ENCODE results near the gene LHX5. TPM values are rescaled to one million over a fixed set of nuclear protein-coding genes. Genes with fewer than 3 reads are reported as not detected.

The LHX5 gene
- total RNA-seq, 1 experiment from 2014 or later = 1.9 TPM

DNA sequence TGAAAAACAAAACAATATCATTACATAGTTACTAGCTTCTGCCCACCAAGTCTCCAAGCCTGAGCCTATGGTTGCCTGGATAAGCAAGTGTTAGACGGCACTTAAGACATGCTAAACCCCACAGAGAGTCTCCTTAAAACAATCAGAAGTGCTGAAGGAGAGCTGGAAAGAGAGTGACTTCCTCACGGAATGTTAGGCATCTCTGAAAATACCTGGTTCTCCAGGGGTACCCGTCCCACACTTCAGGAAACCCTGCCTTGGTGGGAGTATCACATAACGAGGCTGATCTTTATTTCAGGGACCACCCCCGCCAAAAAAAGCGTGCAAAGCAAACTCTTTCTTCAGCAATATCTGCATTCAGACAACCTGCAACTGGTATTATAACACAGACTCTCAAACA, 18.3 kb downstream of the LHX5 start:
- H2BK5ac ChIP-seq (ENCODE audit: insufficient read length, low read length) = no peak overlapping the region
- Mint-ChIP-seq H3K27me3 (ENCODE audit: low read depth) (peaks cover 21% of the 10 kb centered on the region), H3K4me1 (peaks cover 9 to 16% of the 10 kb centered on the region in 2 experiments), H3K9me3 (no peaks in the 10 kb centered on the region), H3K27ac (no peak overlapping the region; a peak in 3 of 7 replicates), H3K4me3 (peak overlapping the region in 1 of 2 experiments; percentile 35; a peak in 1 of 5 replicates), H3K36me3 (ENCODE audit: insufficient read depth in 1 of 3, low read depth in 3 of 3) (no peaks in the 10 kb centered on the region)
- H2AK5ac ChIP-seq (ENCODE audit: insufficient read length, low read length) = no peak overlapping the region
- H3K79me2 ChIP-seq (ENCODE audit: insufficient read depth, low read length) = no peaks in the 10 kb centered on the region
- H4K5ac ChIP-seq (ENCODE audit: insufficient read length, low read depth, low read length) = no peak overlapping the region
- no peaks in the 10 kb centered on the region for H3K27me3 ChIP-seq (ENCODE audit: insufficient read depth, low read length)
- no peak overlapping the region for H3K14ac ChIP-seq (ENCODE audit: insufficient read depth, low read length)
- no peak overlapping the region for H3K9ac ChIP-seq (ENCODE audit: extremely low read depth, insufficient read length, low read length)
- no peak overlapping the region for H2BK20ac ChIP-seq (ENCODE audit: low read depth, low read length, poor library complexity, severe bottlenecking)
- WGBS (ENCODE audit: extremely low coverage, insufficient read length, low lambda C conversion rate) = no CpG with 5 or more reads among the region's 6 CpGs
- no peaks in the 10 kb centered on the region for H3K79me1 ChIP-seq (ENCODE audit: insufficient read depth, low read depth, low read length, poor library complexity, severe bottlenecking)
- no peak for DNase-seq
- H3K4me2 ChIP-seq (ENCODE audit: insufficient read depth, insufficient read length, low read length) = no peak overlapping the region
- H3T11ph ChIP-seq (ENCODE audit: low read length) = no peak overlapping the region
- H4K8ac ChIP-seq (replicated peaks; ENCODE audit: insufficient read length, low read depth, low read length) = no peak overlapping the region
- peaks cover 2% of the 10 kb centered on the region; the same call in 1 of the 2 replicates for H3K4me1 ChIP-seq (ENCODE audit: insufficient read depth, low read length)
- H2BK15ac ChIP-seq (ENCODE audit: low read depth, low read length) = no peak overlapping the region
- H3K4ac ChIP-seq (ENCODE audit: low read depth, low read length) = no peak overlapping the region
- no peak overlapping the region for H4K91ac ChIP-seq (ENCODE audit: insufficient read length, low read depth, low read length)
- no peak overlapping the region for H3K18ac ChIP-seq (ENCODE audit: insufficient read length, low read depth, low read length)
- no peak overlapping the region for H2BK12ac ChIP-seq (ENCODE audit: insufficient read length, low read depth, low read length)
- no peak overlapping the region for H2BK120ac ChIP-seq (ENCODE audit: low read depth, low read length, poor library complexity, severe bottlenecking)
- no peaks in the 10 kb centered on the region for H3K9me3 ChIP-seq (ENCODE audit: control insufficient read depth, low read depth, low read length)
- no peaks in the 10 kb centered on the region for H4K20me1 ChIP-seq (ENCODE audit: control insufficient read depth, insufficient read depth, insufficient read length)
- H2AFZ ChIP-seq (ENCODE audit: low read length) = no peak overlapping the region
- H3K27ac ChIP-seq (ENCODE audit: insufficient read length, low read depth, low read length) = no peak overlapping the region
- H3K23me2 ChIP-seq (ENCODE audit: insufficient read length, low read depth, low read length, poor library complexity, severe bottlenecking) = no peaks in the 10 kb centered on the region
- H3K56ac ChIP-seq (ENCODE audit: insufficient read length, low read depth, low read length) = no peak overlapping the region
- no peak overlapping the region for H3K23ac ChIP-seq (ENCODE audit: insufficient read length, low read depth, low read length)
- TF ChIP-seq, protein P1, sequence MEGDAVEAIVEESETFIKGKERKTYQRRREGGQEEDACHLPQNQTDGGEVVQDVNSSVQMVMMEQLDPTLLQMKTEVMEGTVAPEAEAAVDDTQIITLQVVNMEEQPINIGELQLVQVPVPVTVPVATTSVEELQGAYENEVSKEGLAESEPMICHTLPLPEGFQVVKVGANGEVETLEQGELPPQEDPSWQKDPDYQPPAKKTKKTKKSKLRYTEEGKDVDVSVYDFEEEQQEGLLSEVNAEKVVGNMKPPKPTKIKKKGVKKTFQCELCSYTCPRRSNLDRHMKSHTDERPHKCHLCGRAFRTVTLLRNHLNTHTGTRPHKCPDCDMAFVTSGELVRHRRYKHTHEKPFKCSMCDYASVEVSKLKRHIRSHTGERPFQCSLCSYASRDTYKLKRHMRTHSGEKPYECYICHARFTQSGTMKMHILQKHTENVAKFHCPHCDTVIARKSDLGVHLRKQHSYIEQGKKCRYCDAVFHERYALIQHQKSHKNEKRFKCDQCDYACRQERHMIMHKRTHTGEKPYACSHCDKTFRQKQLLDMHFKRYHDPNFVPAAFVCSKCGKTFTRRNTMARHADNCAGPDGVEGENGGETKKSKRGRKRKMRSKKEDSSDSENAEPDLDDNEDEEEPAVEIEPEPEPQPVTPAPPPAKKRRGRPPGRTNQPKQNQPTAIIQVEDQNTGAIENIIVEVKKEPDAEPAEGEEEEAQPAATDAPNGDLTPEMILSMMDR (conservative IDR thresholded peaks at IDR 0.05) = no peak
